HL-60/S4 treated with phorbol 12-myristate 13-acetate at 8.2 ng/mL for 4 days and 3 days (cell line): ENCODE measurements around the gene PLA2G1B.

ENCODE experiments used
- in situ Hi-C: fragments of 300-500 bp; cut with MboI; formaldehyde crosslinking; loops from 2 replicates; pipeline ENCODE4 v1.15.0; 2022; ENCODE audit warnings: low sequenced_read_pairs

Gene PLA2G1B

DNA sequence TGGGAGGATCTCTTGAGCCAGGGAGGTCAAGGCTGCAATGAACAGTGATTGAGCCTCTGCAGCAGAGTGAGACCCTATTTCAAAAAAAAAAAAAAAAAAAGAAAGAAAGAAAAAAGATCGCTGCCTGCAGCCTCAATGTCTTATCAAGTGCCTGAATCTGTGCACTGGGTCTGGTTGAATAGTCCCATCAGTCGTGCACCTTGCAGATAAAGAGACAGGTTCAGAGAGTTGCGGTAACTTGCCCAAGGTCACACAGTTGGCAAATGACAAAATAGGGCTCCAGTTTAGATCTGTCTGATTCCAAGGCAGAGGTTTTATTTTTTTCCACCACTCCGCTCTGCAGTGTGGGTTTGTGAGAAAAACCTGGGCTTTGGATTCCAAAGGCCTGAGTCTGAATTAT, 649 bp upstream of the PLA2G1B start:
- in situ Hi-C loops = no loop called here

- in situ Hi-C loops = no loop called here
Observed at GRCh38 chr12:120324841-120325417, 2.6 kb downstream of the PLA2G1B start.

DNA sequence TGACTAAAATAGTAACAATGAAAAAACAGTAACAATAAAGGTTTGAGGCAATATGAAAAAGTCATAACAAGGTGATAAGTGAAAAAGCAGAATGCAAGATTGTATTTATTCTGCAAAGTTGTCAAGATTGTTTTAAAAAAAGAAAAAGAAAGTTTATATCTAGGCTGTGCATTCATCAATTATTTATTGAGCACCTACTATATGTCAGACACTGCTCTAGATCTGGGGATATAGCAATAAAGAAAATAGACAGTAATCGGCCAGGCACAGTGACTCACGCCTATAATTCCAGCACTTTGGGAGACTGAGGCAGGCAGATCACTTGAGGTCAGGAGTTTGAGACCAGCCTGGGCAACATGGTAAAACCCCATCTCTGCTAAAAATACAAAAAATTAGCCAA, 3.8 kb downstream of the PLA2G1B start:
- in situ Hi-C loops = no loop called here

- in situ Hi-C loops = no loop called here
Observed at GRCh38 chr12:120321382-120322202, 6.0 kb downstream of the PLA2G1B start.

- in situ Hi-C loops = no loop called here
Observed at GRCh38 chr12:120317224-120318105, 10.1 kb downstream of the PLA2G1B start.

- in situ Hi-C loops = no loop called here
Observed at GRCh38 chr12:120316798-120317223, 10.8 kb downstream of the PLA2G1B start.

DNA sequence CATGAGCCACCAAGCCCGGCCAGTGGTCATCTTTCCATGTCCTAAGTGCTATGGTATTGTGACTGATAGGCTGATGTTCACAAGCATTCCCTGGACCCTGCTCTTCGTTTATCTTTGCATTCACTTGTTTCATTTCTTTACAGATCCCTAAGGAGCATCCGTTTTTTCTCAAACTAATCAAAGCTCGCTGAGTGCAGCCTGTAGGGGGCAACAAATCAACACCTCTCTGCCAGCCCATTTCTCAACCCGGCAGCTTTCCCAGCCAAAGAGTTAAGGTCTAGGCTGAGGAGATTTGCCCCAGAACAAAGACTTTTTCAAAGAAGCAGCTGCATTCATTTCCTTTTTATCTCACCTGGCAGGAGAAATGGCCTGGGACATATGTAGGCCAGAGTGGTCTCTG, 13.4 kb downstream of the PLA2G1B start:
- in situ Hi-C loops = no loop called here

DNA sequence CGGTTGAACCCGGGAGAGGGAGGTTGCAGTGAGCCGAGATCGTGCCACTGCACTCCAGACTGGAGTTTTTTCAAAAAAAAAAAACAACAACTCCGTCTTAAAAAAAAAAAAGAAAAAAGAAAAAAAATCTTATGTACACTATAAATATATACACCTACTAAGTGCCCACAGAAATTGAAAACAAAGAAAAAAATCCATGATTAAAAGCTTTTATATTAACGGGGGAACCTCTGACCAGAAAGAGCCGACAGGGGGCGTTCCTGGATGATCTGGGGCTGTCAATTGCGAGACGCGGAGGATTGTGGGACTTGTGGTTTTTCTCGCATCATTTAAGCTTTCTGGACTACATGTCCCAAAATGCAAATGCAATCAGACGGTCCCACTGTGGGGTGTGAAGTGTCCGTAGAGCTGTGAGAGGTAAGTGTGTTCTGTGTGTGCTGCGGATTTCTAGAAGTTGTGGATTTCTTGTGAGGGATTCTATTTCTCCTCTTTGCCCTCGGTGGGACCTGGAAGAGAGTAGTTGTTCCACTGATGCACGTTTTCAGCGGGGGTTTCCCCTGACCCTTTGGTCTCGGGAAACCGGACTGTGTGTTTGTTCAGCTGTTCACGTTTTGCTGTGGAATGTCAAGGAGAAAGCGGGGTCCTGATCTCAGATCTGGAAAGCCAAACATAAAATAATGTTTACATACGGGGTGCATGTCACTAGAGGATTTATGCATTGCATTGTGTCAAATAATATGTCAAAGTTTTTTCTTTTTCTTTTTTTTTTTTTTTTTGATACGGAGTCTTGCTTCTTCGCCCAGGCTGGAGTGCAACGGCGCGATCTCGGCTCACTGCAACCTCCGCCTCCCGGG, 25.4 kb downstream of the PLA2G1B start, which contains the start of gene SIRT4:
TSS of gene SIRT4 (plus strand) at position 360 of the 854 bp plus-strand sequence. CDS start 1,241 bp downstream, outside the sequence.
- in situ Hi-C loops = no loop called here

- in situ Hi-C loops = no loop called here
Observed at GRCh38 chr12:120292661-120293531, 34.7 kb downstream of the PLA2G1B start, which contains the start of gene RNU4-1. Gene RNU4-1, minus strand, starts transcription at chr12:120293237.

DNA sequence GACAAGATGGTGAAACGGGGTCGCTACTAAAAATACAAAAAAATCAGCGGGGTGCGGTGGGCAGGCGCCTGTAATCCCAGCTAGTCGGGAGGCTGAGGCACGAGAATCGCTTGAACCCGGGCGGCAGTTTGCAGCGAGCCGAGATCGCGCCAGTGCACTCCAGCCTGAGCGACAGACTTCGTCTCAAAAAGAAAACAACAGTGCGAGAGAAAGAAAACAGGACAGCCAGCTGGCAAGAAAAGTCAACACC, 35.2 kb downstream of the PLA2G1B start:
- in situ Hi-C loops = no loop called here

DNA sequence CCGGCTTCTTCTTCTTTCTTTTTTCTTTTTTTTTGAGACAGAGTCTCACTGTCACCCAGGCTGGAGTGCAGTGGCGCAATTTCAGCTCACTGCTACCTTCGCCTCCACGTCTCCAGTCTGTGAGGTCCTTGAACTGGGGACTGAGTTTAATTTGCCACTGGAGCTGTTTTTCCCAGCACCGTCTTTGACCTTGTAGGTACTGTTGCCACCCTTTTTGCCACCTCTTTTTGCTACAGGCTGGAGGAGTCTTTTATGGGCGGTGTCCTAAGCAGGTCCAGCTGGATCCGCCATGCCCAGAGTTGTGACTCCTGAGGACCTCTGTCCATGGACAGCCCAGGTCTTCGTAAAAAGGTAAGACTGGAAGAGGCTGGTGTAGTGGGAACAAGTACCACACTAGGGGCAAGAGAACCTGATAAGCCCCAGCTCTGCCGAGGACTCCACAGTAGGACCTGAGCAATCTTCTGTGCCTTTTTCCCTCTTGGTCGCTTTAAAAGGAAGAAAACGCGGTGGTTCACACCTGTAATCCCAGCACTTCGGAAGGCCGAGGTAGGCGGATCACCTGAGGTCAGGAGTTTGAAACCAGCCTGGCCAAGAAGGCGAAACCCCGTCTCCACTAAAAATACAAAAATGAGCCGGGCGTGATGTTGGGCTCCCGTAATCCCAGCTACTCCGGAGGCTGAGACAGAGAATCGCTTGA, 36.8 kb downstream of the PLA2G1B start:
- in situ Hi-C loops = no loop called here

GRCh38 chr12:120287491-120287890, 40.1 kb downstream of the PLA2G1B start:
- in situ Hi-C loops = no loop called here

GRCh38 chr12:120286768-120287490, 40.6 kb downstream of the PLA2G1B start:
- in situ Hi-C loops = no loop called here

DNA sequence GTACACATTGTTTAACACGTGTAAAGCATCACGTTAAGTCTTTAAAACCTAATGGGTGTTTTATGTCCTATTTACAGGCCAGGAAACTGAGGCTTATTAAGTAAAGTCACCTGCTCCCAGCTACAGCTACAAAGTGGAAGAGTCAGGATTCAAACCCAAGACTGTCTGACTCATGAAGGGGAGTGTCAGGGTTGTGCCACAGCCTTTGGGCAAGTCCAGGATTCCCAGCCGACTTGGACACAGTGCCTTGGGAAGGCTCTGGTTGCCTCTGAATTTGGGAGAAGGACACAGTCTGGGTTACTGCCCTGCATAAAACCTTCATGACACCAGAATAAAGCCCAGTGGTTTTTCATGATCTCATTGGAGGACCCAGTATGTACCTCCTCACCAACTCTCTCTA, 43.2 kb downstream of the PLA2G1B start:
- in situ Hi-C loops = no loop called here

DNA sequence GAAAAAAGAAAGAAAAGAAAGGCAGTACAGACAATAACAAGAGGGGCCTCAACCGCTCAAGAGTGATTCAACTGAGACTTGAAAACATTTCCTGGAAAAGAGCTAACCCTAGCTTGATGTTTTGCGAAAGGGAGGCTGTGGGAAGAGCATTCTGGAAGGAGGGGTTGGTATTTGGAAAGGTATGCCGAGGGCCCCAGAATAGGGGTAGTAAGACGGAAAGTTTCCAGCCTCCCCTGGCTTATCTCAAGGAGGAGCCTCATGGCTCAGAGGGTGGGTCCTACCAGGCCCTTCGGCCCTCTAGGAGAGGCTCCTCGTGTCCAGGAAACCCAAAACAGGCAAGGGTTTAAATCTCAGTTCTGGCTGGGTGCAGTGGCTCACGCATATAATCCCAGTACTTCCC, 44.3 kb downstream of the PLA2G1B start:
- in situ Hi-C loops = no loop called here

DNA sequence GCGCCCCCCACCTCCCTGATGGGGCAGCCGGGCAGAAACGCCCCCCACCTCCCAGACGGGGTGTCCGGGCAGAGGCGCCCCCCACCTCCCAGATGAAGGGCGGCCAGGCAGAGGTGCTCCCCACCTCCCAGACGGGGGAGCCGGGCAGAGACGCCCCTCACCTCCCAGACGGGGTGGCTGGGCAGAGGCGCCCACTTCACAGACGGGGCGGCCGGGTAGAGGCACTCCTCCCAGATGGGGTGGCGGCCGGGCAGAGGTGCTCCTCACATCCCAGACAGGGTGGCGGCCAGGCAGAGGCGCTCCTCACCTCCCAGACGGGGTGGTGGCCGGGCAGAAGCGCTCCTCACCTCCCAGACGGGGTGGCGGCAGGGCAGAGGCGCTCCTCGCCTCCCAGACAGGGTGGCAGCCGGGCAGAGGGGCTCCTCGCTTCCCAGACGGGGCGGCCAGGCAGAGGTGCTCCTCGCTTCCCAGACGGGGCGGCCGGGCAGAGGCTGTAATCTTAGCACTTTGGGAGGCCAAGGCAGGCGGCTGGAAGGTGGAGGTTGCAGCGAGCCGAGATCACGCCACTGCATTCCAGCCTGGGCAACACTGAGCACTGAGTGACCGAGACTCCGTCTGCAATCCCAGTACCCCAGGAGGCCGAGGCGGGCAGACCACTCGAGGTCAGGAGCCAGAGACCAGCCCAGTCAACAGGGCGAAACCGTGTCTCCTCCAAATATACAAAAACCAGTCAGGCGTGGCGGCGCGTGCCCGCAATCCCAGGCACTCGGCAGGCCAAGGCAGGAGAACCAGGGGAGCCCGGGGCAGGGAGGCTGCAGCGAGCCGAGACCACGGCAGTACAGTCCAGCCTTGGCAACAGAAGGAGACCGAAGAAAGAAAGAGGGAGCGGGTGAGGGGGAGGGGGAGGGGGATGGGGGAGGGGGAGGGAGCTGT, 49.2 kb downstream of the PLA2G1B start:
- in situ Hi-C loops = no loop called here

GRCh38 chr12:120276734-120277133, 50.8 kb downstream of the PLA2G1B start:
- in situ Hi-C loops = no loop called here
